Activated T-helper 1 cell treated with anti-CD3 and anti-CD28 coated beads, Interleukin-12 subunit alpha, Interleukin-12 subunit beta, Interleukin-2, Interleukin-4 antibody, amounts not matched to agents 30 ng/mL and 10 ng/mL and 1 ng/mL, durations not matched to agents 14 hours and 24 hours and 36 hours (primary cell): ENCODE data around the gene TEX12. TPM values are rescaled to one million over a fixed set of nuclear protein-coding genes. Genes with fewer than 3 reads are reported as not detected.
"Not testable (repeated sequence)": the region's sequence is repeated elsewhere in the genome, so short reads cannot be mapped to it uniquely, and the experiment has no call there.

ENCODE experiments used
- DNase-seq: peaks from one replicate; pipeline ENCODE4 v3.0.0; 2021; ENCODE audit warnings: low spot score
- H3K27ac Mint-ChIP-seq: one replicate; pipeline ENCODE4 v1.8.0; 2021; ENCODE audit warnings: mild to moderate bottlenecking, mixed read lengths
- H3K27me3 Mint-ChIP-seq: one replicate; pipeline ENCODE4 v1.8.0; 2022; ENCODE audit warnings: mild to moderate bottlenecking, moderate library complexity, mixed read lengths; ENCODE audit not compliant: insufficient read depth
- H3K36me3 Mint-ChIP-seq: one replicate; pipeline ENCODE4 v1.8.0; 2021; ENCODE audit warnings: low read depth, mixed read lengths
- H3K4me1 Mint-ChIP-seq: one replicate; pipeline ENCODE4 v1.8.0; 2021; ENCODE audit warnings: low read depth, mixed read lengths
- H3K4me3 Mint-ChIP-seq: one replicate; pipeline ENCODE4 v1.8.0; 2021; ENCODE audit warnings: mild to moderate bottlenecking, moderate library complexity, mixed read lengths
- H3K9me3 Mint-ChIP-seq: one replicate; pipeline ENCODE4 v1.8.0; 2021; ENCODE audit warnings: mixed read lengths
- intact Hi-C: fragments of 100-400 bp; cut with micrococcal nuclease; formaldehyde crosslinking; loops from one replicate; pipeline ENCODE4 v1.15.1; 2024
- total RNA-seq: library from RNA; stranded (reverse); gene quantifications from 2 replicates; pipeline ENCODE4 v1.2.3, GENCODE V29; 2022

TEX12 gene
- total RNA-seq, 1 donor from 2014 or later: not detected

DNA sequence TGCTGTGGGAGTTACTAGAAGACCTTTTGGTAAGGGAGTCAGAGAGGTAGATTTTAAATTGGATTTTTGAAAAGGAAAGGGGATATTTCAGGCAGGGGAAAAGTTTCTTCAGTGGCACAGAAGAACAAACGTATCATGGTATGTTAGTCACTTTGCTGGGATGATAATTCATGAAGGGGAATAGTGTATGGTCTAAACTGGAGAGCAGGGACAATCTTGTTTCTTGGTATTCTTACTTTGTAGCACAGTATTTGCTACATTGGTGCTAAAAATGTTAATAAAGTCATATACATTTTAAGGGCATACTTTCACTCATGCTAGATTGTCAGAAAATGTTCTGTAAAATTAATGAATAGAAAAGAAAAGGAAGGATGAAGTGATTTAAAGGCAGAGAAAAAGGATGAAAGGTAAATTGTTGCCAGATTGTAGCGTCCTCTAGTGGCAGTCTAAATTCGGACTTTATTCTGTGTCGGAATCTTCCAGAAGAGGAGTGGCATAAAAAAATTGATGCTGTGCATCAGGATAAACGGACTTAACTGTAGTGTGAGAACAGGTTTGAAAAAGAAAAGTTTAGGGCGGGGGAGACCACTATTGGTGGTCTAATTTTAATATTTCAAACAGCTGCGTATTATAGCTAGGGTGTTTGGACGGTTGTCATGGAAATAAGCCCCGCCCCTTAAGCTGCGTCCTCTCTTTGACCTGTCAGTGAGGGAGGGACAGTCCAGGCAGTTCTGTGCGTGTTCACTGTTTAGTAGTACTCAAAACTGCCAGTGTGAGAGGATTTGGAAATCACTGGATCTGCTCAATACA lies 7.8 kb downstream of the TEX12 start, which contains the start of gene BCO2:
Gene BCO2 (plus strand): TSS at position 724 of the 810 bp plus-strand sequence. CDS start 90 bp downstream, outside the sequence.
- intact Hi-C loops: loop anchor here (1.0 to 5.0 kb wide), 3 partner anchors 62 to 296 kb away; partner anchors contain the start of genes CFAP68 and FDXACB1
- Mint-ChIP-seq H3K36me3 (no peaks in the 10 kb centered on the region), H3K4me3 (peak within 1 kb of the TSS; percentile 38), H3K4me1 (peaks cover 13% of the 10 kb centered on the region), H3K27ac (peak within 1 kb of the TSS; percentile 72), H3K9me3 (no peaks in the 10 kb centered on the region), H3K27me3 (peaks cover 15% of the 10 kb centered on the region)
- DNase-seq: peak; percentile 14

DNA sequence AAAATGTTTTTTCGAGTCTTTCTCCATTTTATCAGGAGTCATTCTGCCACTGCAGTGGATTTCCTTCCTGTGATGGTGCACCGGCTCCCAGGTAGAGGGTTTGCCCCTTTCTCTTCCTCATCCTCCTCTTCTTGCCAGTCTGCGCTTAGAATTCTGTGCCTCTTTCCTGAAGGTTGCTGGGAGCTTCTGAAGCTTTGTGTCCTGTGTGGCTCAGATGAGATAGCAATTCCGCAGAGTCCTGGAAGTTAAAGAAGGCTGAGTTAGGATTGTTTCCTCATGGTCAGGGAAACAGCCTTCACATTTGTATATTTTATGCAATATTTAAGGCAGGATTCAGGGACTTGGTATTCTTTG lies 8.4 kb downstream of the TEX12 start:
- Mint-ChIP-seq H3K4me3 (peak overlapping the region; percentile 38), H3K4me1 (peaks cover 13% of the 10 kb centered on the region), H3K9me3 (no peaks in the 10 kb centered on the region), H3K27ac (no peak overlapping the region), H3K27me3 (peaks cover 15% of the 10 kb centered on the region), H3K36me3 (no peaks in the 10 kb centered on the region)
- intact Hi-C loops: loop anchor here (1.0 to 5.0 kb wide), 3 partner anchors 62 to 297 kb away; partner anchors contain the start of genes CFAP68 and FDXACB1
- DNase-seq: no peak

DNA sequence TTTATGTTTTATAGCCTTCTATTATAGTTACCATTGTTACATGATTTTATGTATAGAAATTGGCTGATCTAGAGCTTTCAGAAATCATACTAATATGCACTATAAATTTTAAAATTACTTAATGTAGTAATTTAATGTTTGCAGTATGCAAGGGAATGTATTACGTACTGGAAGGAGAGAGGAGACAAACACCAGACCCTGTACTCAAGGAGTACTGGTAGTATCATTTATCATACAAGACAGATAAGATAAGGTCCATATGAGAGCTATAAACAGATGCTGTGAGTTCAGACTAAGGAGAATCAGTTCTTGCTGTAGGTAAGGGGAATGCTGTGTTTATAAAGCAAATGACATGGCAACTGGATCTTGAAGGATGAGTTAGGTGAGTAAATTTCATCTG lies 8.9 kb downstream of the TEX12 start:
- Mint-ChIP-seq H3K4me3 (no peak overlapping the region), H3K27me3 (peaks cover 15% of the 10 kb centered on the region), H3K36me3 (no peaks in the 10 kb centered on the region), H3K4me1 (peaks cover 13% of the 10 kb centered on the region), H3K9me3 (no peaks in the 10 kb centered on the region), H3K27ac (no peak overlapping the region)
- no peak for DNase-seq
- intact Hi-C loops: loop anchor here (5.0 kb wide), 1 partner anchor 249 kb away; no protein-coding TSS in a partner anchor

DNA sequence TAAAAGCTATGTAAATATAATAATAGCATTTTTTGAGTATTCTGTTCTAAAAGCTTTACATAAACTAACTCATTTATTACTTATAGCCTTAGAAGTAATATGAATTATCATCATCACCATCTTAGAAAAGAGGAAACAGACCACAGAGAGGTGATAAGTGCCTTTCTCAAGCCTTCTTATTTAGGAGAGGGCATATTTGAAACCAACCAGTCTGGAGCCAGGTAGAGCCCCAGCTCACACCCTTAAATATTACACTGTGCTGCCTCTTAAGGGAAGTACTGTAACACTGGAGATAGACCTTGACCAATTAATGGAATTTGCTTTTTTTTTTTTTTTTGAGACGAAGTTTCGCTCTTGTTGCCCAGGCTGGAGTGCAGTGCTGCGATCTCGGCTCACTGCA lies 10.4 kb downstream of the TEX12 start:
- intact Hi-C loops: loop anchor here (5.0 kb wide), 1 partner anchor 250 kb away; no protein-coding TSS in a partner anchor
- H3K4me1 Mint-ChIP-seq: peaks cover 13% of the 10 kb centered on the region
- no peak for DNase-seq
- H3K27me3 Mint-ChIP-seq: peaks cover 15% of the 10 kb centered on the region
- no peak overlapping the region for H3K4me3 Mint-ChIP-seq
- no peaks in the 10 kb centered on the region for H3K9me3 Mint-ChIP-seq
- H3K36me3 Mint-ChIP-seq: no peaks in the 10 kb centered on the region
- no peak overlapping the region for H3K27ac Mint-ChIP-seq

DNA sequence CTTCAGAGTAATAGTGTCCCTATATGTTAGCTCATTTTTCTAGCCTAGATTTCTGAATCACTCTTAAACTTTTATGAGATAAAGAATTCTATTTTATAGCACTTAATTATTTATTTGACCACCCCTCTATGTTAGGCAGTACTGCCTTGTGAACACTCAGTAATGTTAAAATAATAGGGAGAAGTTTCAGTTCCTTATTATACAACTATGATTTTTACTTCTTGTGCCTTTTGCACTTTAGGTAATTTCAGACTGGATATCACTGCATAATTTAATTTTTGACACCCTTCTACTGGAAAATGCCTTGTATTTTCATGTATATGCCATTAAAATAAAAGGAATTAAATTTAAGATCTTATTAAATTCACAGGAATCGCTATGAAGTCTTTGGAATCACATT lies 11.3 kb downstream of the TEX12 start:
- intact Hi-C loops: loop anchor here (5.0 kb wide), 1 partner anchor 251 kb away; no protein-coding TSS in a partner anchor
- H3K4me3 Mint-ChIP-seq: no peak overlapping the region
- no peaks in the 10 kb centered on the region for H3K9me3 Mint-ChIP-seq
- H3K27ac Mint-ChIP-seq: no peak overlapping the region
- peaks cover 18% of the 10 kb centered on the region for H3K27me3 Mint-ChIP-seq
- DNase-seq: no peak
- H3K4me1 Mint-ChIP-seq: peaks cover 13% of the 10 kb centered on the region
- no peaks in the 10 kb centered on the region for H3K36me3 Mint-ChIP-seq

DNA sequence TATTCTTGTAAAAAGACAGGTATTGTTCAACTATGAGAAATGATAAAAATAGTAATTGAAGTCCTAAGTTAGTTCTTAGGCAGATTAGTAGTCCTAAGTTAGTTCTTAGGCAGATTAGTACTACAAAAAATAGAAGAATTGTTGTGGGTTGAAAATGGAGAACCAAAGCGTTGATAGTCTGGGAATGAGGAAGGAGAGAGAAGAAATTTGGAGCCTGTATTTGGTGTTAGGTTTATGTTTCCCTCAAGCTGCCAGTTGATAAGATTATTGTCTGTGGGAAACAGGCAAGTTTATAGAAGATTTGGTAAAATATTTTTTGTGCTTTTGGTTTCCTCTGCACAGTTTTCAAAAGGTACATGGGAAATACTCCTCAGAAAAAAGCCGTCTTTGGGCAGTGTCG lies 11.8 kb downstream of the TEX12 start:
- Mint-ChIP-seq H3K4me1 (peaks cover 13% of the 10 kb centered on the region), H3K27ac (no peak overlapping the region), H3K4me3 (no peak overlapping the region), H3K36me3 (no peaks in the 10 kb centered on the region), H3K9me3 (no peaks in the 10 kb centered on the region), H3K27me3 (peaks cover 18% of the 10 kb centered on the region)
- intact Hi-C loops: loop anchor here (5.0 kb wide), 1 partner anchor 252 kb away; no protein-coding TSS in a partner anchor
- no peak for DNase-seq

DNA sequence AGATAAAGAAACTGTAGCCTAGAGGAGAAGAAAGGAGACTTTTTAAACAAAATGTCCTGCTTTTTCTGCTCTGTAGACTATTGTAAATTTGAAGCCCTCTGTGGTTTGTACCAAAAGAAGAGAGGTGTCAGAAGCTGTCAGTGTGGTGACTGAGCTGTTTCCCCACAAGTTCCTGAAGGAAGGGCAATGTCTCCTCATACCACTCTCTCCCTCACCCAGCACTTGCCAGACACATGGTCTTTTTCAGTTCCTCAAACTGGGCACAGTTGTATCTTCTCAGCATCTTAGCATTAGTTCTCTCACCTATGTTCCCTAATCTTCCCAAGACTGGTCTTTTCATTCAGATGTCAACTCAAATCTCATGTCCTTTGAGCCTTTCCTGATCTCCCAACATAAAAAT lies 12.4 kb downstream of the TEX12 start:
- Mint-ChIP-seq H3K27me3 (peaks cover 16% of the 10 kb centered on the region), H3K27ac (no peak overlapping the region), H3K36me3 (no peaks in the 10 kb centered on the region), H3K4me1 (peaks cover 12% of the 10 kb centered on the region), H3K9me3 (no peaks in the 10 kb centered on the region), H3K4me3 (no peak overlapping the region)
- no peak for DNase-seq
- intact Hi-C loops: loop anchor here (5.0 kb wide), 1 partner anchor 252 kb away; no protein-coding TSS in a partner anchor

DNA sequence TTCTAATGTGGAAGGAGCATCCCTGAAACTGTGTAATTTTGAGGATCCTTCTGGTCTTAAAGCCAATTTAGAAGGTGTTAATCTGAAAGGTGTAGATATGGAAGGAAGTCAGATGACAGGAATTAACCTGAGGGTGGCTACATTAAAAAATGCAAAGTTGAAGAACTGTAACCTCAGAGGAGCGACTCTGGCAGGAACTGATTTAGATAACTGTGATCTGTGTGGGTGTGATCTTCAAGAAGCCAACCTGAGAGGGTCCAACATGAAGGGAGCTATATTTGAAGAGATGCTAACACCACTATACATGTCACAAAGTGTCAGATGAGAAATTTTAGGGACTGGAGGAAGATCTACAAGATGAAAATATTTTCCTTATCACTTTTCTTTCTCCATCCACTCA lies 15.7 kb downstream of the TEX12 start:
- intact Hi-C loops: no loop called here
- H3K4me1 Mint-ChIP-seq: no peaks in the 10 kb centered on the region
- no peak overlapping the region for H3K4me3 Mint-ChIP-seq
- no peak overlapping the region for H3K27ac Mint-ChIP-seq
- peaks cover 9% of the 10 kb centered on the region for H3K27me3 Mint-ChIP-seq
- H3K36me3 Mint-ChIP-seq: no peaks in the 10 kb centered on the region
- H3K9me3 Mint-ChIP-seq: no peaks in the 10 kb centered on the region
- no peak for DNase-seq

DNA sequence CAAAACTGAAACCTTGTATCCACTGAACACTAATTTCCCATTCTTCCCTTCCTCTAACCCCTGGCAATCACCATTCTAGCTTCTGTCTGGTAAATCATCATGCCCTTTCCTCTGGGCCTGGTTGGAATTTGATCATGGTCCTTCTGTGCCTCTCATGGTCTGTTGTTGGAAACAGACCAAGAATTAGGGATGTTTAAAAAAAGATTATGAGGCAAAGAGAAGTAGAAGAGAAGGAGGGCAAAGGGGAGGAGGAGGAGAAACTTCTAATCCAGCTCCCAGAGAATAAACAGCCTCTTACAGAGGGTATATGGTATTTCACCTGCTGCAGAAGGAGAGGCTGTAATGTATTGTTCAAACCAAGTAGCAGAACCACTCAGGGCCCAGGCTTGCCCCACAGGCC lies 18.7 kb downstream of the TEX12 start:
- intact Hi-C loops: no loop called here
- no peak overlapping the region for H3K4me3 Mint-ChIP-seq
- peaks cover 6% of the 10 kb centered on the region for H3K27me3 Mint-ChIP-seq
- H3K27ac Mint-ChIP-seq: no peak overlapping the region
- H3K4me1 Mint-ChIP-seq: no peaks in the 10 kb centered on the region
- no peak for DNase-seq
- H3K9me3 Mint-ChIP-seq: no peaks in the 10 kb centered on the region
- no peaks in the 10 kb centered on the region for H3K36me3 Mint-ChIP-seq

DNA sequence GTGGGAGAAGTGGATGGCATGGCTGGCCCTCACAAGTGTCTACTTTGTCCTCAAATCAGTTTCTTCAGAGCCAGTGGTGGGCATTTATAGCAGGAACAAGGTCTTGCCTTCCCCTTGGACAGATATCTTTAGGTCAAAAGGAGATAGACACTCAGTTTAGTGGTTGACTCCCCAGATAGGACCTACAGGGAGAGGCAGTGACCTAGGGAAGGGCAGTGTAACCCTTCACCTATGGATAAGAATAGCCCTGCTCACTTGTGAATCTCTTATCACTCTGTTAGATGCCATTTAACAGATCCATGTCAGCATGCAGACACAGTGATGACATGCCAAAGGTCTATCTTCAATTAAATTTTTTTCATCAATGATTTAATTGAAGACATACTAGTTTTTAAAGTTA lies 19.1 kb downstream of the TEX12 start:
- H3K4me3 Mint-ChIP-seq: no peak overlapping the region
- no peak overlapping the region for H3K27ac Mint-ChIP-seq
- no peak for DNase-seq
- H3K9me3 Mint-ChIP-seq: no peaks in the 10 kb centered on the region
- H3K36me3 Mint-ChIP-seq: no peaks in the 10 kb centered on the region
- H3K4me1 Mint-ChIP-seq: no peaks in the 10 kb centered on the region
- peaks cover 6% of the 10 kb centered on the region for H3K27me3 Mint-ChIP-seq
- intact Hi-C loops: no loop called here

DNA sequence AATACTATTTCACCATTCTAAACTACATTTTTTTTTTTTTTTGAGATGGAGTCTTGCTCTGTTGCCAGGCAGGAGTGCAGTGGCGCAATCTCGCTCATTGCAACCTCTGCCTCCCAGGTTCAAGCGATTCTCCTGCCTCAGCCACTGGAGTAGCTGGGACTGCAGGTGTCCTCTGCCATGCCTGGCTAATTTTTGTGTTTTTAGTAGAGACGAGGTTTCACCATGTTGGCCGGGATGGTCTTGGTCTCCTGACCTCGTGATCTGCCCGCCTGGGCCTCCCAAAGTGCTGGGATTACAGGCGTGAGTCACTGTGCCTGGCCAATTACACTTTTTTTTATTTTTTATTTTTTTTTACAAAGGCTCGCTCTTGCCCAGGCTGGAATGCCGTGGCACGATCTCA lies 27.9 kb downstream of the TEX12 start:
- H3K27ac Mint-ChIP-seq, H3K9me3 Mint-ChIP-seq, H3K4me1 Mint-ChIP-seq, H3K36me3 Mint-ChIP-seq, intact Hi-C loops, DNase-seq, H3K4me3 Mint-ChIP-seq: not testable (repeated sequence)
- H3K27me3 Mint-ChIP-seq: peaks cover 15% of the 10 kb centered on the region

DNA sequence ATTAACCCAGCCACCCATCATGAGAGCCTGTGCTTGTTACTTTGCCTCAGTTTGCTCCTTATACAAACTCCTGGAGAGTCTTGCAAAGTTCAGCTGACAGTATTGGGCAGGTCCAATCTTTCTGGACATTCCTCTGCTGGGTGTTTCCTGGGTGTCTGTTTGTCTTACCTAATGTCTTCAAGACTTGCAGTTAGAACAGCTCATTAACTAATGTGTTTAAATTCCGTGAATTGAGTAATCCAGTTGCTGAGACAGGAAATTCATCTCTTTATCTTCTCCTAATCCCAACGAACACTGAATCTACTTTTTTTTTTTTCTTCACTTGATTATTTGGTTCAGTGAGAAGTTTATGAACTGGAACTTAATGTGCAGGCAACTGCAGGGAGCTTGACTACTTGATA lies 28.8 kb downstream of the TEX12 start:
- no peaks in the 10 kb centered on the region for H3K9me3 Mint-ChIP-seq
- no peaks in the 10 kb centered on the region for H3K36me3 Mint-ChIP-seq
- no peaks in the 10 kb centered on the region for H3K4me1 Mint-ChIP-seq
- no peak overlapping the region for H3K4me3 Mint-ChIP-seq
- no peak for DNase-seq
- peaks cover 15% of the 10 kb centered on the region for H3K27me3 Mint-ChIP-seq
- intact Hi-C loops: no loop called here
- H3K27ac Mint-ChIP-seq: no peak overlapping the region

DNA sequence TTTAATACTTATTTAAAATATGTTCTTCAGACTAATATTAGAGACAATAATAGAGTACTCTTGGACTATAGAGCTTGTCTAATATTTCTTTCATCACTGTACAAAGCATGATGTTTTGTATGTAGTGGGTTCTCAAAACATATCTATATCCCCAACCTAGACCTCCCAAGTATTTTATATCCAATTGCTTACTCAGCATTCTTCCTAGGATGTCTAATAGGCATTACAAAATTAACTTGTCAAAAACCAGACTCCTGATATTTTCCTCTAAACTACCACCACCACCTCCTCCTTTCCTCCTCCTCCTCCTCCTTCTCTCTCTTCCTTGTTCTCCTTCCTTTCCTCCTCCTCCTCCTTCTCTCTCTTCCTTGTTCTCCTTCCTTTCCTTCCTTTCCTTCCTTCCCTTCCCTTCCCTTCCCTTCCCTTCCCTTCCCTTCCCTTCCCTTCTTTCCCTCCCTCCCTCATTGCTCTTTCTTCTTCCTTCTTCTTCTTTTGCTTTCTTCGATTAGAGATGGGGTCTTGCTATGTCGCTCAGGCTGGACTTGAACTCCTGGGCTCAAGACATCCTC lies 29.4 kb downstream of the TEX12 start:
- H3K27ac Mint-ChIP-seq: no peak overlapping the region
- no peaks in the 10 kb centered on the region for H3K4me1 Mint-ChIP-seq
- H3K9me3 Mint-ChIP-seq: no peaks in the 10 kb centered on the region
- DNase-seq: no peak
- H3K27me3 Mint-ChIP-seq: peaks cover 17% of the 10 kb centered on the region
- no peak overlapping the region for H3K4me3 Mint-ChIP-seq
- H3K36me3 Mint-ChIP-seq: no peaks in the 10 kb centered on the region
- intact Hi-C loops: no loop called here
